ENCODE results near the gene MYO1G. TPM values are rescaled to one million over a fixed set of nuclear protein-coding genes. Genes with fewer than 3 reads are reported as not detected.

The MYO1G gene
- total and polyA plus RNA-seq, 9 of the 15 experiments (the other 6 are each of a cell fraction or from before 2014, with no cell fraction given) = 0.03 to 0.62 (median 0.13) TPM; not detected in 1

DNA sequence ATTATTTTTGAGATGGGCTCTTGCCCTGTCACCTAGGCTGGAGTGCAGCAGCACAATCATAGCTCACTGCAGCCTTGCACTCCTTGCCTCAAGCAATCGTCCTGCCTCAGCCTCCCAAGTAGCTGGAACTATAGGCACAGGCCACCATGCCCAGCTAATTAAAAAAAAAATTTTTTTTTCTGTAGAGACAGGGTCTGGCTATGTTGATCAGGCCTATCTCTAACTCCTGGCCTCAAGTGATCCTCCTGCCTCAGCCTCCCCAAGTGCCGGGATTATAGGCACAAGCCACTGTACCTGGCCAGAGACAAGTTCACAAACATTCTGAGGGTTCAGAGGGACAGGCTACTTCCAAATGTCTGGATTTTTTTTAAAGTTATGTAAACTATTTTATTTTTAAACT is 61.4 kb downstream of the MYO1G start:
- in situ Hi-C loops (cut with MboI) (no loop called here), intact Hi-C loops (cut with micrococcal nuclease) (no loop called here)
- Histone ChIP-seq H2AFZ (ENCODE audit: low read depth, low read length) (no peak overlapping the region), H3K9me1 (ENCODE audit: control insufficient read depth, insufficient read depth, low read length) (no peaks in the 10 kb centered on the region), H3K9me3 (replicated peaks; ENCODE audit: control insufficient read depth, insufficient read depth, low read depth, low read length) (no peaks in the 10 kb centered on the region), H3K79me2 (ENCODE audit: control insufficient read depth, insufficient read depth, low read length) (no peaks in the 10 kb centered on the region), H3K4me3 (no peak overlapping the region), H4K20me1 (replicated peaks; ENCODE audit: control insufficient read depth, insufficient read depth, low read length) (no peaks in the 10 kb centered on the region), H3K27ac (ENCODE audit: extremely low read depth, low read depth, low read length) (no peak overlapping the region), H3K36me3 (ENCODE audit: control insufficient read depth, insufficient read depth, low read length) (no peaks in the 10 kb centered on the region), H3K9ac (ENCODE audit: insufficient read depth in 1 of 2, low read depth in 2 of 2, low read length in 2 of 2) (no peak overlapping the region), H3K4me1 (replicated peaks in 1 of 2; ENCODE audit: control insufficient read depth in 2 of 2, insufficient read depth in 2 of 2, low read length in 2 of 2) (peaks cover 7 to 13% of the 10 kb centered on the region in 2 experiments; a peak in 3 of 5 replicates), H3K27me3 (ENCODE audit: control insufficient read depth in 2 of 2, insufficient read depth in 2 of 2, low read length in 2 of 2) (no peaks in the 10 kb centered on the region), H3K4me2 (ENCODE audit: insufficient read depth, low read length) (no peak overlapping the region)
- CTCF ChIA-PET (ENCODE audit: low intra/inter-chr PET ratio) = no interaction called here
- WGBS (ENCODE audit: insufficient coverage, low coverage, missing lambda C conversion rate) = 56% methylated on average over 2 of the region's 2 CpGs
- TF ChIP-seq PTRF (tag; IDR thresholded peaks at IDR 0.05) = no peak
- no peak for TF ChIP-seq NFRKB (IDR thresholded peaks at IDR 0.05; ENCODE audit: low read depth)
- TF ChIP-seq, protein P1, sequence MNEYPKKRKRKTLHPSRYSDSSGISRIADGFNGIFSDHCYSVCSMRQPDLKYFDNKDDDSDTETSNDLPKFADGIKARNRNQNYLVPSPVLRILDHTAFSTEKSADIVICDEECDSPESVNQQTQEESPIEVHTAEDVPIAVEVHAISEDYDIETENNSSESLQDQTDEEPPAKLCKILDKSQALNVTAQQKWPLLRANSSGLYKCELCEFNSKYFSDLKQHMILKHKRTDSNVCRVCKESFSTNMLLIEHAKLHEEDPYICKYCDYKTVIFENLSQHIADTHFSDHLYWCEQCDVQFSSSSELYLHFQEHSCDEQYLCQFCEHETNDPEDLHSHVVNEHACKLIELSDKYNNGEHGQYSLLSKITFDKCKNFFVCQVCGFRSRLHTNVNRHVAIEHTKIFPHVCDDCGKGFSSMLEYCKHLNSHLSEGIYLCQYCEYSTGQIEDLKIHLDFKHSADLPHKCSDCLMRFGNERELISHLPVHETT (CRISPR knock-in tag; conservative IDR thresholded peaks at IDR 0.05 in 1 of 2, IDR thresholded peaks at IDR 0.05 in 1 of 2) = no peak
- no peak for ATAC-seq
- no TSS peak for BruUV-seq (replicated peaks)
- DNase-seq (ENCODE audit: extremely low read depth in 1 of 4, low spot score in 3 of 4) = no peak
- POLR2A ChIA-PET = interaction anchor here (0.8 kb wide), 1 partner anchor 94 kb away, joined by 3 read pairs; no protein-coding TSS in a partner anchor
- no peak for FAIRE-seq
